HG03442 (cell line): Measurements from ENCODE around the gene KCNJ13.

Source experiments
- ATAC-seq: cut with Tn5 transposase; IDR thresholded peaks from one replicate; pipeline ENCODE4 v1.9.1; 2021; ENCODE audit warnings: mild to moderate bottlenecking, moderate library complexity; ENCODE audit not compliant: unreplicated experiment

Gene KCNJ13

GRCh38 chr2:232776435-232776834, at the start of gene KCNJ13:
Gene KCNJ13, minus strand, starts transcription at chr2:232776565. Its CDS starts 5,203 bp downstream, at chr2:232771362.
- no peak for ATAC-seq

GRCh38 chr2:232817756-232818155, 41.4 kb upstream of the KCNJ13 start:
- no peak for ATAC-seq

GRCh38 chr2:232816657-232817056, 40.3 kb upstream of the KCNJ13 start:
- ATAC-seq, result no peak

GRCh38 chr2:232815569-232815968, 39.2 kb upstream of the KCNJ13 start:
- no peak for ATAC-seq

GRCh38 chr2:232810444-232810843, 34.1 kb upstream of the KCNJ13 start:
- ATAC-seq, result no peak

GRCh38 chr2:232809349-232810124, 33.2 kb upstream of the KCNJ13 start:
- no peak for ATAC-seq

GRCh38 chr2:232802091-232802490, 25.7 kb upstream of the KCNJ13 start:
- ATAC-seq, result no peak

GRCh38 chr2:232800166-232800565, 23.8 kb upstream of the KCNJ13 start:
- no peak for ATAC-seq

GRCh38 chr2:232798187-232798586, 21.8 kb upstream of the KCNJ13 start:
- ATAC-seq, result no peak

GRCh38 chr2:232795920-232796319, 19.6 kb upstream of the KCNJ13 start:
- ATAC-seq, result no peak

- no peak for ATAC-seq
Measured at GRCh38 chr2:232794981-232795380, 18.6 kb upstream of the KCNJ13 start.

GRCh38 chr2:232793271-232793670, 16.9 kb upstream of the KCNJ13 start:
- no peak for ATAC-seq

GRCh38 chr2:232791518-232791917, 15.2 kb upstream of the KCNJ13 start:
- ATAC-seq, result no peak

GRCh38 chr2:232789082-232789481, 12.7 kb upstream of the KCNJ13 start:
- ATAC-seq, result no peak

- ATAC-seq, result no peak
Measured at GRCh38 chr2:232787806-232788205, 11.4 kb upstream of the KCNJ13 start.

GRCh38 chr2:232783278-232783677, 6.9 kb upstream of the KCNJ13 start:
- no peak for ATAC-seq

GRCh38 chr2:232781765-232782164, 5.4 kb upstream of the KCNJ13 start:
- ATAC-seq, result peak; percentile 96

- no peak for ATAC-seq
Measured at GRCh38 chr2:232779934-232780333, 3.6 kb upstream of the KCNJ13 start.

- no peak for ATAC-seq
Measured at GRCh38 chr2:232779465-232779864, 3.1 kb upstream of the KCNJ13 start.

GRCh38 chr2:232777276-232777675, 911 bp upstream of the KCNJ13 start:
- ATAC-seq, result no peak

GRCh38 chr2:232773815-232774214, 2.5 kb downstream of the KCNJ13 start:
- ATAC-seq, result no peak

GRCh38 chr2:232772531-232772930, 3.8 kb downstream of the KCNJ13 start:
- ATAC-seq, result peak; percentile 59

GRCh38 chr2:232771870-232772269, 4.5 kb downstream of the KCNJ13 start:
- ATAC-seq, result no peak
